MM.1S (cell line): ENCODE results near the gene OVOL1.

ENCODE experiments used
- DNase-seq: peaks from one replicate; pipeline ENCODE4 v3.0.0-alpha.2; 2015
- H2AFZ ChIP-seq: fragments of 300-600 bp; sonication (generic); 2 replicates; pipeline ENCODE4 v1.6.0; 2016; ENCODE audit warnings: antibody characterized with exemption, low read length
- H3F3A ChIP-seq: fragments of 300-600 bp; sonication (generic); 2 replicates; pipeline ENCODE4 v1.6.1; 2016; ENCODE audit warnings: mild to moderate bottlenecking, antibody characterized with exemption, low read length, moderate library complexity, mixed read lengths; ENCODE audit not compliant: insufficient read depth
- H3K27ac ChIP-seq: fragments of 300-600 bp; sonication (generic); 2 replicates; pipeline ENCODE4 v1.5.1; 2016; ENCODE audit warnings: mild to moderate bottlenecking, low read length
- H3K27me3 ChIP-seq: fragments of 300-600 bp; sonication (generic); replicated peaks from 2 replicates; pipeline ENCODE4 v1.6.0; 2016; ENCODE audit warnings: low read length; ENCODE audit not compliant: insufficient read depth
- H3K36me3 ChIP-seq: fragments of 300-600 bp; sonication (generic); replicated peaks from 2 replicates; pipeline ENCODE4 v1.6.1; 2016; ENCODE audit warnings: mild to moderate bottlenecking, low read length, mixed read lengths; ENCODE audit not compliant: insufficient read depth
- H3K4me1 ChIP-seq: fragments of 300-600 bp; sonication (generic); 2 replicates; pipeline ENCODE4 v1.6.1; 2016; ENCODE audit warnings: low read length, mixed read lengths
- H3K4me2 ChIP-seq: fragments of 300-600 bp; sonication (generic); 2 replicates; pipeline ENCODE4 v1.6.0; 2016; ENCODE audit warnings: low read depth, low read length
- H3K4me3 ChIP-seq: fragments of 300-600 bp; sonication (generic); 2 replicates; pipeline ENCODE4 v1.5.1; 2016; ENCODE audit warnings: low read length, mixed read lengths
- H3K79me2 ChIP-seq: fragments of 300-600 bp; sonication (generic); 2 replicates; pipeline ENCODE4 v1.6.1; 2016; ENCODE audit warnings: mixed run types, low read length, mixed read lengths
- H3K9ac ChIP-seq: fragments of 300-600 bp; sonication (generic); 2 replicates; pipeline ENCODE4 v1.6.1; 2016; ENCODE audit warnings: low read length, mixed read lengths
- H3K9me2 ChIP-seq: fragments of 300-600 bp; sonication (generic); replicated peaks from 2 replicates; pipeline ENCODE4 v1.6.1; 2016; ENCODE audit warnings: mild to moderate bottlenecking, low read length, mixed read lengths; ENCODE audit not compliant: insufficient read depth
- H3K9me3 ChIP-seq: fragments of 300-600 bp; sonication (generic); replicated peaks from 2 replicates; pipeline ENCODE4 v1.6.1; 2016; ENCODE audit warnings: mild to moderate bottlenecking, low read length, mixed read lengths; ENCODE audit not compliant: insufficient read depth
- H4K20me1 ChIP-seq: fragments of 300-600 bp; sonication (generic); 2 replicates; pipeline ENCODE4 v1.6.1; 2016; ENCODE audit warnings: mild to moderate bottlenecking, low read length, moderate library complexity, mixed read lengths; ENCODE audit not compliant: insufficient read depth
- CTCF ChIP-seq: fragments of 300-600 bp; sonication (generic); IDR thresholded peaks from 2 replicates; pipeline ENCODE4 v1.5.1; 2016; ENCODE audit warnings: antibody characterized with exemption, low read length, mixed read lengths
- EZH2 ChIP-seq: fragments of 300-600 bp; sonication (generic); optimal IDR thresholded peaks from 2 replicates; pipeline ENCODE3; 2017; ENCODE audit warnings: low read depth, mild to moderate bottlenecking, antibody characterized with exemption, low read length, mixed read lengths
- EZH2phosphoT487 ChIP-seq: fragments of 300-600 bp; sonication (generic); IDR thresholded peaks from 2 replicates; pipeline ENCODE4 v1.6.1; 2018; ENCODE audit warnings: antibody characterized with exemption, low read length

The OVOL1 gene

GRCh38 chr11:65801153-65801987, 14.5 kb downstream of the OVOL1 start:
- Histone ChIP-seq H3K4me2 (no peak overlapping the region), H3K4me1 (peaks cover 9% of the 10 kb centered on the region), H3K27ac (no peak overlapping the region), H2AFZ (no peak overlapping the region), H3K9me2 (no peaks in the 10 kb centered on the region), H3K9ac (no peak overlapping the region), H3K27me3 (peaks cover 2% of the 10 kb centered on the region; the same call in 1 of the 2 replicates), H3K9me3 (no peaks in the 10 kb centered on the region), H3K4me3 (no peak overlapping the region), H3K79me2 (no peaks in the 10 kb centered on the region), H4K20me1 (no peaks in the 10 kb centered on the region), H3F3A (peaks cover 9% of the 10 kb centered on the region; the same call in 1 of the 2 replicates), H3K36me3 (no peaks in the 10 kb centered on the region)
- TF ChIP-seq CTCF (no peak), EZH2phosphoT487 (no peak), EZH2 (no peak)
- no peak for DNase-seq

GRCh38 chr11:65802841-65803240, 16.0 kb downstream of the OVOL1 start:
- H3K9me2 ChIP-seq = no peaks in the 10 kb centered on the region
- H3K9me3 ChIP-seq = no peaks in the 10 kb centered on the region
- TF ChIP-seq CTCF (no peak), EZH2phosphoT487 (no peak), EZH2 (no peak)
- H3K4me3 ChIP-seq = 0 out of 2 replicates have a peak overlapping the region, but pooled peaks have one; percentile 3
- H3K4me1 ChIP-seq = peaks cover 9% of the 10 kb centered on the region
- peak; percentile 59 for DNase-seq
- no peaks in the 10 kb centered on the region for H4K20me1 ChIP-seq
- peak overlapping the region; percentile 36 for H3K4me2 ChIP-seq
- H3K9ac ChIP-seq = no peak overlapping the region
- H3F3A ChIP-seq = peaks cover 9% of the 10 kb centered on the region; the same call in 1 of the 2 replicates
- H3K27ac ChIP-seq = peak overlapping the region; percentile 47; the same call in 1 of the 2 replicates
- H3K79me2 ChIP-seq = no peaks in the 10 kb centered on the region
- H3K36me3 ChIP-seq = no peaks in the 10 kb centered on the region
- H2AFZ ChIP-seq = peak overlapping the region; percentile 41
- no peaks in the 10 kb centered on the region; the same call in 1 of the 2 replicates for H3K27me3 ChIP-seq

- no peaks in the 10 kb centered on the region for H3K9me3 ChIP-seq
- H3K4me1 ChIP-seq = peaks cover 9% of the 10 kb centered on the region
- DNase-seq = no peak
- peaks cover 9% of the 10 kb centered on the region; the same call in 1 of the 2 replicates for H3F3A ChIP-seq
- no peak overlapping the region for H3K4me3 ChIP-seq
- H3K79me2 ChIP-seq = no peaks in the 10 kb centered on the region
- H3K27me3 ChIP-seq = peaks cover 8% of the 10 kb centered on the region
- H3K9me2 ChIP-seq = no peaks in the 10 kb centered on the region
- no peaks in the 10 kb centered on the region for H4K20me1 ChIP-seq
- TF ChIP-seq EZH2 (no peak), CTCF (no peak), EZH2phosphoT487 (no peak)
- no peak overlapping the region for H3K27ac ChIP-seq
- H2AFZ ChIP-seq = no peak overlapping the region
- H3K36me3 ChIP-seq = no peaks in the 10 kb centered on the region
- H3K9ac ChIP-seq = no peak overlapping the region
- no peak overlapping the region for H3K4me2 ChIP-seq
These were observed 17.1 kb downstream of the OVOL1 start for GRCh38 chr11:65803797-65804492.
